IMR-90 (cell line): ENCODE measurements around the gene HYPK. TPM values are rescaled to one million over a fixed set of nuclear protein-coding genes. Genes with fewer than 3 reads are reported as not detected.

ENCODE experiments used
- ATAC-seq: fragments of 200-7000 bp; cut with Tn5 transposase; 2 replicates; pipeline ENCODE4 v1.9.1; 2020; ENCODE audit warnings: low read depth, mild to moderate bottlenecking, moderate library complexity
- BruUV-seq: library from RNA; stranded (reverse); fragments of 400-500 nt; replicated peaks from 2 replicates; lab custom pipeline; 2021; lab: Mats Ljungman, UMichigan
- CTCF ChIA-PET: fragments of 300-600 bp; formaldehyde crosslinking; extraction: SDS; loops from one replicate; lab custom pipeline; 2021; ENCODE audit warnings: antibody characterized with exemption; lab: Yijun Ruan, JAX
- POLR2A ChIA-PET: fragments of 300-600 bp; sonication (Branson Sonifier 250); formaldehyde crosslinking; loops from one replicate; lab custom pipeline; 2022; ENCODE audit warnings: antibody characterized with exemption; ENCODE audit not compliant: unreplicated experiment; lab: Charles Lee
- DNase-seq: peaks from one replicate; pipeline ENCODE4 v3.0.0; 2013
- H2AFZ ChIP-seq: replicated peaks from 2 replicates; pipeline ENCODE3; 2013; ENCODE audit warnings: low read length, mild to moderate bottlenecking; ENCODE audit not compliant: poor library complexity
- H2AK5ac ChIP-seq: 2 replicates; pipeline ENCODE4 v1.6.1; 2013; ENCODE audit warnings: low read depth, low read length, inconsistent platforms
- H2AK9ac ChIP-seq: replicated peaks from 2 replicates; pipeline ENCODE3; 2013; ENCODE audit warnings: mild to moderate bottlenecking, low read depth, low read length, moderate library complexity; ENCODE audit not compliant: poor library complexity
- H2BK120ac ChIP-seq: 2 replicates; pipeline ENCODE4 v1.6.1; 2013; ENCODE audit warnings: low read depth, low read length, inconsistent platforms
- H2BK15ac ChIP-seq: 3 replicates; pipeline ENCODE4 v1.6.1; 2013; ENCODE audit warnings: low read depth, low read length, inconsistent platforms
- H2BK20ac ChIP-seq: 2 replicates; pipeline ENCODE4 v1.6.1; 2013; ENCODE audit warnings: low read depth, mild to moderate bottlenecking, inconsistent platforms, low read length, moderate library complexity
- H2BK5ac ChIP-seq: 2 replicates; pipeline ENCODE4 v1.6.1; 2013; ENCODE audit warnings: mild to moderate bottlenecking, low read depth, low read length, inconsistent platforms; ENCODE audit not compliant: poor library complexity, severe bottlenecking
- H3K14ac ChIP-seq: replicated peaks from 2 replicates; pipeline ENCODE4 v1.6.1; 2013; ENCODE audit warnings: low read depth, low read length, inconsistent platforms
- H3K18ac ChIP-seq: 2 replicates; pipeline ENCODE4 v1.6.1; 2013; ENCODE audit warnings: low read depth, low read length, control low read depth
- H3K23ac ChIP-seq: 2 replicates; pipeline ENCODE4 v1.6.1; 2013; ENCODE audit warnings: low read depth, low read length, inconsistent platforms
- H3K27ac ChIP-seq: 2 replicates; pipeline ENCODE4 v1.5.1; 2013; ENCODE audit warnings: mild to moderate bottlenecking, control low read depth, low read length; ENCODE audit not compliant: insufficient read depth
- H3K27me3 ChIP-seq: 2 replicates; pipeline ENCODE4 v1.6.1; 2013; ENCODE audit warnings: low read length; ENCODE audit not compliant: control insufficient read depth, insufficient read depth
- H3K36me3 ChIP-seq: 2 replicates; pipeline ENCODE4 v1.6.1; 2013; ENCODE audit warnings: low read length, mixed read lengths; ENCODE audit not compliant: control insufficient read depth, insufficient read depth
- H3K4ac ChIP-seq: 2 replicates; pipeline ENCODE4 v1.6.1; 2013; ENCODE audit warnings: low read depth, low read length, inconsistent platforms
- H3K4me1 ChIP-seq: 2 replicates; pipeline ENCODE4 v1.6.1; 2013; ENCODE audit warnings: low read length, mixed read lengths; ENCODE audit not compliant: control insufficient read depth, insufficient read depth
- H3K4me2 ChIP-seq: 2 replicates; pipeline ENCODE4 v1.6.1; 2013; ENCODE audit warnings: low read depth, mild to moderate bottlenecking, control low read depth, low read length, moderate library complexity
- H3K4me3 ChIP-seq: 2 replicates; pipeline ENCODE4 v1.5.1; 2013; ENCODE audit warnings: low read depth, mild to moderate bottlenecking, control low read depth, low read length, moderate library complexity; ENCODE audit not compliant: insufficient read depth
- H3K56ac ChIP-seq: 2 replicates; pipeline ENCODE4 v1.6.1; 2013; ENCODE audit warnings: low read length, inconsistent platforms; ENCODE audit not compliant: insufficient read depth; ENCODE audit errors: extremely low read depth
- H3K79me1 ChIP-seq, 2 experiments: 2 replicates each; pipeline ENCODE4 v1.6.1; 2013; ENCODE audit warnings: low read length in 2 of 2, inconsistent platforms in 1 of 2, low read depth in 1 of 2
- H3K9ac ChIP-seq: 2 replicates; pipeline ENCODE4 v1.6.1; 2013; ENCODE audit warnings: low read depth, low read length, control low read depth
- H3K9me1 ChIP-seq: 2 replicates; pipeline ENCODE4 v1.6.1; 2013; ENCODE audit warnings: low read length, inconsistent platforms; ENCODE audit not compliant: insufficient read depth
- H3K9me3 ChIP-seq: 2 replicates; pipeline ENCODE4 v1.6.1; 2013; ENCODE audit warnings: low read length; ENCODE audit not compliant: control insufficient read depth, insufficient read depth
- H4K20me1 ChIP-seq: 2 replicates; pipeline ENCODE4 v1.6.1; 2013; ENCODE audit warnings: low read length, inconsistent platforms; ENCODE audit not compliant: insufficient read depth
- H4K5ac ChIP-seq: 2 replicates; pipeline ENCODE4 v1.6.1; 2013; ENCODE audit warnings: mild to moderate bottlenecking, low read depth, low read length, control low read depth
- H4K8ac ChIP-seq, 2 experiments: 2 replicates each; pipeline ENCODE4 v1.6.1; 2013; ENCODE audit warnings: low read depth in 2 of 2, low read length in 2 of 2, control low read depth in 1 of 2, inconsistent platforms in 1 of 2
- H4K91ac ChIP-seq: 2 replicates; pipeline ENCODE4 v1.6.1; 2013; ENCODE audit warnings: low read depth, low read length, inconsistent platforms; ENCODE audit not compliant: insufficient read depth
- CHD1 ChIP-seq: IDR thresholded peaks from 2 replicates; pipeline ENCODE4 v1.6.1; 2012; ENCODE audit warnings: low read depth, low read length, improper control_type of control experiment
- CTCF ChIP-seq: conservative IDR thresholded peaks from 2 replicates; pipeline ENCODE4 v1.5.1; 2012; ENCODE audit warnings: mild to moderate bottlenecking, low read depth, low read length, improper control_type of control experiment
- SMC3 ChIP-seq: fragments of 150-350 bp; IDR thresholded peaks from 2 replicates; pipeline ENCODE4 v1.6.1; 2016; ENCODE audit warnings: low read depth, mild to moderate bottlenecking, antibody characterized with exemption, low read length, moderate library complexity
- WGBS, 2 experiments: methylation state at CpG; one replicate each; pipeline versions ENCODE4 v1.1.5 to v1.1.7; 2013; ENCODE audit warnings: missing lambda C conversion rate in 2 of 2; ENCODE audit not compliant: insufficient read length in 1 of 2; ENCODE audit errors: extremely low coverage in 2 of 2; 5-methylcytosine and 5-hydroxymethylcytosine counted together
- dilution Hi-C: fragments of 300-500 bp; cut with HindIII; formaldehyde crosslinking; loops from one replicate; pipeline ENCODE4 v1.14.3; 2018; ENCODE audit warnings: low sequenced_read_pairs; ENCODE audit not compliant: unreplicated experiment
- in situ Hi-C: fragments of 300-500 bp; cut with MboI; formaldehyde crosslinking; loops from 3 replicates; pipeline ENCODE4 v1.14.3; 2019; ENCODE audit warnings: low sequenced_read_pairs, inconsistent platforms, mixed read lengths
- intact Hi-C: fragments of 100-400 bp; cut with micrococcal nuclease; formaldehyde crosslinking; loops from 2 replicates; pipeline ENCODE4 v1.10.0; 2022
- polyA plus RNA-seq, 3 experiments: library from polyadenylated mRNA; depleted of rRNA; stranded (reverse); fragments of >200 nt; gene quantifications; 2 replicates each; pipeline ENCODE4 v1.2.3, GENCODE V29; 2012; ENCODE audit warnings: low replicate concordance in 1 of 3
- total RNA-seq: library from RNA; depleted of rRNA; stranded (reverse); fragments of >200 nt; gene quantifications from 2 replicates; pipeline ENCODE4 v1.2.3, GENCODE V29; 2012

The HYPK gene
- total and polyA plus RNA-seq, 2 of the 4 experiments (the other 2 are of a cell fraction): 1.4 to 9.1 TPM

- Histone ChIP-seq H4K5ac (no peak overlapping the region), H4K91ac (no peak overlapping the region), H3K23ac (no peak overlapping the region), H3K56ac (no peak overlapping the region), H4K8ac (no peak overlapping the region), H3K18ac (no peak overlapping the region), H3K4ac (no peak overlapping the region), H3K4me3 (no peak overlapping the region), H3K9ac (no peak overlapping the region), H2AK5ac (no peak overlapping the region), H3K9me1 (0 out of 2 replicates have a peak, but pooled peaks cover 4% of the 10 kb centered on the region), H2BK120ac (no peak overlapping the region), H3K27ac (no peak overlapping the region), H3K4me1 (peaks cover 5% of the 10 kb centered on the region; the same call in 1 of the 2 replicates), H4K20me1 (no peaks in the 10 kb centered on the region; the same call in 1 of the 2 replicates), H3K4me2 (no peak overlapping the region), H2BK5ac (no peak overlapping the region), H3K9me3 (no peaks in the 10 kb centered on the region), H3K36me3 (peaks cover 11% of the 10 kb centered on the region), H2AK9ac (peak overlapping the region; percentile 71), H2BK15ac (no peak overlapping the region), H3K27me3 (no peaks in the 10 kb centered on the region), H2AFZ (peak overlapping the region; percentile 34), H3K79me1 (peaks cover 5 to 6% of the 10 kb centered on the region in 2 experiments; a peak in 2 of 4 replicates), H2BK20ac (no peak overlapping the region), H3K14ac (no peak overlapping the region)
- in situ Hi-C loops (no loop called here), dilution Hi-C loops (no loop called here), intact Hi-C loops (loop anchor here (10.0 kb wide), 1 partner anchor 261 kb away; the partner anchor contains the start of gene MAP1A)
- ATAC-seq (no peak), DNase-seq (peak; percentile 58)
- ChIA-PET CTCF (no interaction called here), POLR2A (no interaction called here)
- WGBS, 2 experiments: no CpG with 5 or more reads among the region's 1 CpG
- peak; percentile 30; the same call in 1 of the 2 replicates for TF ChIP-seq CTCF
- peak; percentile 13; the same call in 1 of the 2 replicates for TF ChIP-seq SMC3
- no peak for TF ChIP-seq CHD1
- no TSS peak for BruUV-seq
Measured at GRCh38 chr15:43775411-43775965, 24.9 kb upstream of the HYPK start.
